NB4 (cell line): ENCODE measurements around the gene CBX5.
"Not testable (repeated sequence)": the region's sequence is repeated elsewhere in the genome, so short reads cannot be mapped to it uniquely, and the experiment has no call there.

Experiments used
- MYC ChIP-seq: IDR thresholded peaks from 2 replicates; pipeline ENCODE4 v1.6.1; 2011; ENCODE audit warnings: low read depth, low read length
- POLR2A ChIP-seq: IDR thresholded peaks from 2 replicates; pipeline ENCODE4 v1.6.1; 2011; ENCODE audit warnings: mild to moderate bottlenecking; ENCODE audit not compliant: insufficient read length; ENCODE audit errors: extremely low read depth
- TF ChIP-seq, protein P1 (sequence below): IDR thresholded peaks from one replicate; pipeline ENCODE4 v1.5.1; 2012; ENCODE audit warnings: low read depth, low read length
- TF ChIP-seq, protein P2 (sequence below): IDR thresholded peaks from 2 replicates; pipeline ENCODE4 v1.6.1; 2011; ENCODE audit warnings: low read depth, low read length

DNA sequence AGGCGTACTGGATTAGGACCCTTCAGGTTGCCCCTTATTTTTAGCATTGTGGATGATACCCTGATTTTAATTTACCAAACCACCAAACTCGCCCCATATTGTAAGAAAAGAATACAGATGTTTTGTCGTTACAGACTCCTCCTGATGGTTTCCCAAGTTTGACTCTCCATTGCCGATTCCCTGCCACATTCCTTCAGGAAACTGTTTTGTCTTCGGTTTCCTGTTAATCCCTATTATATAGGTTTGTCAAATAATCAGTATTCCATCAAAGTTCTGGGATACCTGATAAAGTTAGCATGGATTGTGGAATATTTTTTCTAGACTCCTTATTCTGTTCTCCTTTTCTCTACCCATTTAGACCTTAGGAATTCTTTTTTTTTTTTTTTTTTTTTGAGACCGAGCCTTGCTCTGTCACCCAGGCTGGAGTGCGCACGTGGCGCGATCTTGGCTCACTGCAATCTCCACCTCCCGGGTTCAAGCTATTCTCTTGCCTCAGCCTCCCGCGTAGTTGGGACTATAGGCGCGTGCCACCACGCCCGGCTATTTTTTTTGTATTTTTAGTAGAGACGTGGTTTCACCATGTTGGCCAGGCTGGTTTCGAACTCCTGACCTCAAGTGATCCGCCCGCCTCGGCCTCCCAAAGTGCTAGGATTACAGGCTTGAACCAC is 45.7 kb upstream of the CBX5 start:
- not testable (repeated sequence) for TF ChIP-seq POLR2A, MYC
- TF ChIP-seq, protein P1, sequence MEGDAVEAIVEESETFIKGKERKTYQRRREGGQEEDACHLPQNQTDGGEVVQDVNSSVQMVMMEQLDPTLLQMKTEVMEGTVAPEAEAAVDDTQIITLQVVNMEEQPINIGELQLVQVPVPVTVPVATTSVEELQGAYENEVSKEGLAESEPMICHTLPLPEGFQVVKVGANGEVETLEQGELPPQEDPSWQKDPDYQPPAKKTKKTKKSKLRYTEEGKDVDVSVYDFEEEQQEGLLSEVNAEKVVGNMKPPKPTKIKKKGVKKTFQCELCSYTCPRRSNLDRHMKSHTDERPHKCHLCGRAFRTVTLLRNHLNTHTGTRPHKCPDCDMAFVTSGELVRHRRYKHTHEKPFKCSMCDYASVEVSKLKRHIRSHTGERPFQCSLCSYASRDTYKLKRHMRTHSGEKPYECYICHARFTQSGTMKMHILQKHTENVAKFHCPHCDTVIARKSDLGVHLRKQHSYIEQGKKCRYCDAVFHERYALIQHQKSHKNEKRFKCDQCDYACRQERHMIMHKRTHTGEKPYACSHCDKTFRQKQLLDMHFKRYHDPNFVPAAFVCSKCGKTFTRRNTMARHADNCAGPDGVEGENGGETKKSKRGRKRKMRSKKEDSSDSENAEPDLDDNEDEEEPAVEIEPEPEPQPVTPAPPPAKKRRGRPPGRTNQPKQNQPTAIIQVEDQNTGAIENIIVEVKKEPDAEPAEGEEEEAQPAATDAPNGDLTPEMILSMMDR = not testable (repeated sequence)
- TF ChIP-seq, protein P2, sequence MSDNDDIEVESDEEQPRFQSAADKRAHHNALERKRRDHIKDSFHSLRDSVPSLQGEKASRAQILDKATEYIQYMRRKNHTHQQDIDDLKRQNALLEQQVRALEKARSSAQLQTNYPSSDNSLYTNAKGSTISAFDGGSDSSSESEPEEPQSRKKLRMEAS = not testable (repeated sequence)
